ENCODE results near the gene BICC1. TPM values are rescaled to one million over a fixed set of nuclear protein-coding genes. Genes with fewer than 3 reads are reported as not detected.

BICC1 gene
- total and polyA plus RNA-seq, 2 of the 8 experiments (the other 6 are each of a cell fraction or from before 2014, with no cell fraction given), result 0.20 to 0.73 TPM

GRCh38 chr10:58810751-58811150 lies 298.1 kb downstream of the BICC1 start:
- H4K8ac ChIP-seq (ENCODE audit: extremely low read depth, insufficient read depth, low read length), result no peak overlapping the region
- H2AK5ac ChIP-seq (ENCODE audit: low read depth, low read length), result no peak overlapping the region
- no peak overlapping the region for H3K18ac ChIP-seq (ENCODE audit: extremely low read depth, low read length)
- no peak overlapping the region for H3K4me2 ChIP-seq (ENCODE audit: insufficient read depth in 1 of 2, low read depth in 2 of 2, low read length in 2 of 2)
- H3K4me1 ChIP-seq (replicated peaks in 1 of 4; ENCODE audit: control insufficient read depth in 3 of 4, insufficient read depth in 4 of 4, low read length in 3 of 4), result no peaks in the 10 kb centered on the region
- H4K91ac ChIP-seq (replicated peaks; ENCODE audit: insufficient read length, low read length), result no peak overlapping the region
- H3K23ac ChIP-seq (ENCODE audit: insufficient read length), result no peak overlapping the region
- H2BK12ac ChIP-seq (ENCODE audit: low read depth, low read length), result no peak overlapping the region
- H3K4me3 ChIP-seq (ENCODE audit: extremely low read depth in 1 of 4, insufficient read depth in 2 of 4, low read depth in 3 of 4, low read length in 4 of 4), result no peak overlapping the region
- H3K27me3 ChIP-seq (replicated peaks in 1 of 4; ENCODE audit: control insufficient read depth in 3 of 4, extremely low read depth in 1 of 4, insufficient read depth in 3 of 4, low read length in 3 of 4), result no peaks in the 10 kb centered on the region
- H4K5ac ChIP-seq (ENCODE audit: insufficient read length, low read depth, low read length), result no peak overlapping the region
- H2AFZ ChIP-seq (ENCODE audit: low read length), result no peak overlapping the region
- H2BK20ac ChIP-seq (ENCODE audit: low read length), result no peak overlapping the region
- H3K36me3 ChIP-seq (ENCODE audit: control insufficient read depth in 2 of 4, insufficient read depth in 4 of 4, low read length in 3 of 4), result no peaks in the 10 kb centered on the region
- no peak overlapping the region for H2BK5ac ChIP-seq (ENCODE audit: low read depth, low read length)
- POLR2A ChIA-PET (ENCODE audit: partially characterized antibody), result interaction anchor here (0.6 kb wide), 1 partner anchor 1180 kb away, joined by 3 read pairs; no protein-coding TSS in a partner anchor
- FAIRE-seq (no peak), DNase-seq (ENCODE audit: low read depth in 1 of 2, low spot score in 2 of 2) (no peak)
- no peak overlapping the region for H2BK15ac ChIP-seq (ENCODE audit: low read length)
- no peak overlapping the region for H3K9ac ChIP-seq (replicated peaks in 1 of 4; ENCODE audit: extremely low read depth in 1 of 4, low read depth in 3 of 4, low read length in 3 of 4)
- H3K4ac ChIP-seq (replicated peaks; ENCODE audit: insufficient read length, low read depth, low read length), result no peak overlapping the region
- CTCF ChIA-PET (ENCODE audit: partially characterized antibody), result interaction anchor here (0.6 to 1.9 kb wide), 3 partner anchors 12 to 387 kb away, joined by 3 to 4 read pairs (median 4); no protein-coding TSS in a partner anchor
- no peaks in the 10 kb centered on the region for H3K9me3 ChIP-seq (ENCODE audit: insufficient read depth in 2 of 2, low read depth in 1 of 2, low read length in 1 of 2)
- no peaks in the 10 kb centered on the region for H3K23me2 ChIP-seq (ENCODE audit: low read depth, low read length)
- no peaks in the 10 kb centered on the region for H4K20me1 ChIP-seq (replicated peaks in 1 of 2; ENCODE audit: control insufficient read depth in 1 of 2, insufficient read depth in 2 of 2, low read length in 2 of 2)
- 97% methylated on average over 2 of the region's 2 CpGs; no CpG with 5 or more reads in 1 of the 2 experiments for WGBS, 2 experiments (ENCODE audit: extremely low coverage in 1 of 2, insufficient coverage in 1 of 2, insufficient read length in 1 of 2, insufficient replicate concordance in 2 of 2, low coverage in 1 of 2, low lambda C conversion rate in 2 of 2, missing lambda C conversion rate in 1 of 2)
- no peak overlapping the region for H3K27ac ChIP-seq (ENCODE audit: low read depth, low read length)
- H3K79me1 ChIP-seq (ENCODE audit: low read depth, low read length), result no peaks in the 10 kb centered on the region
- no peak overlapping the region for H2BK120ac ChIP-seq (replicated peaks; ENCODE audit: low read depth, low read length)
- TF ChIP-seq CTCF (IDR thresholded peaks at IDR 0.05; ENCODE audit: control extremely low read depth in 1 of 3, insufficient read depth in 1 of 3, low read depth in 1 of 3, low read length in 3 of 3) (no peak), JUND (IDR thresholded peaks at IDR 0.05; ENCODE audit: low read length) (no peak), SP4 (IDR thresholded peaks at IDR 0.05; ENCODE audit: low read length) (no peak), EZH2 (IDR thresholded peaks at IDR 0.05; ENCODE audit: low read depth, low read length, severe bottlenecking) (no peak), NRF1 (IDR thresholded peaks at IDR 0.05; ENCODE audit: low read depth, low read length) (no peak), YY1 (IDR thresholded peaks at IDR 0.05; ENCODE audit: low read depth, low read length) (no peak), POLR2A (IDR thresholded peaks at IDR 0.05; ENCODE audit: control extremely low read depth in 1 of 2, low read depth in 2 of 2, low read length in 2 of 2) (no peak), KDM5A (IDR thresholded peaks at IDR 0.05; ENCODE audit: low read length) (no peak), MAFK (IDR thresholded peaks at IDR 0.05; ENCODE audit: low read depth, low read length) (no peak)
- no peaks in the 10 kb centered on the region for H3K79me2 ChIP-seq (ENCODE audit: control insufficient read depth in 1 of 2, insufficient read depth in 2 of 2, low read length in 2 of 2)
- H3K14ac ChIP-seq (ENCODE audit: insufficient read length), result no peak overlapping the region
- H3K56ac ChIP-seq (replicated peaks; ENCODE audit: insufficient read length, low read depth, low read length), result no peak overlapping the region
